Liver (tissue), 9 donors: ENCODE results near the gene TMEM245. TPM values are rescaled to one million over a fixed set of nuclear protein-coding genes. Genes with fewer than 3 reads are reported as not detected.

Experiments
- DNase-seq: peaks from one replicate; pipeline ENCODE4 v3.0.0-alpha.2; 2017; ENCODE audit warnings: low spot score
- H3K27ac ChIP-seq, 2 donors: one replicate each; pipeline ENCODE4 v1.7.0; 2013; ENCODE audit warnings: inconsistent platforms in 2 of 2, low read length in 2 of 2, control low read depth in 1 of 2, low read depth in 1 of 2, mild to moderate bottlenecking in 1 of 2
- H3K27me3 ChIP-seq, 4 donors: one replicate each; pipeline versions ENCODE4 v1.6.1 to v1.7.0; 2013; ENCODE audit warnings: low read length in 3 of 4, inconsistent platforms in 1 of 4, mild to moderate bottlenecking in 1 of 4, moderate library complexity in 1 of 4; ENCODE audit not compliant: control insufficient read depth in 4 of 4, insufficient read depth in 4 of 4
- H3K36me3 ChIP-seq, 4 donors: one replicate each; pipeline versions ENCODE4 v1.6.1 to v1.7.0; 2013; ENCODE audit warnings: low read length in 3 of 4, mild to moderate bottlenecking in 3 of 4, low read depth in 1 of 4, moderate library complexity in 1 of 4; ENCODE audit not compliant: control insufficient read depth in 4 of 4, insufficient read depth in 3 of 4
- H3K4me1 ChIP-seq, 4 donors: one replicate each; pipeline versions ENCODE4 v1.6.1 to v1.7.0; 2013; ENCODE audit warnings: low read length in 3 of 4, mild to moderate bottlenecking in 3 of 4, moderate library complexity in 1 of 4; ENCODE audit not compliant: control insufficient read depth in 4 of 4, insufficient read depth in 4 of 4
- H3K4me3 ChIP-seq, 3 donors: one replicate each; pipeline versions ENCODE4 v1.6.1 to v1.7.0; 2013; ENCODE audit warnings: low read length in 3 of 3, control low read depth in 1 of 3, low read depth in 1 of 3, mild to moderate bottlenecking in 1 of 3
- H3K9ac ChIP-seq, 2 donors: one replicate each; pipeline ENCODE4 v1.7.0; 2013; ENCODE audit warnings: low read length in 2 of 2, mild to moderate bottlenecking in 2 of 2, moderate library complexity in 2 of 2, control low read depth in 1 of 2, low read depth in 1 of 2
- H3K9me3 ChIP-seq, 4 donors: one replicate each; pipeline versions ENCODE4 v1.6.1 to v1.7.0; 2013; ENCODE audit warnings: low read length in 3 of 4; ENCODE audit not compliant: control insufficient read depth in 4 of 4
- ATF3 ChIP-seq: IDR thresholded peaks from 2 replicates; pipeline ENCODE4 v1.6.1; 2016; ENCODE audit warnings: antibody characterized with exemption
- CTCF ChIP-seq: fragments of 150-350 bp; IDR thresholded peaks from 2 replicates; pipeline ENCODE4 v1.5.1; 2017; ENCODE audit warnings: improper control_type of control experiment, low read depth, low read length; ENCODE audit not compliant: missing input control
- EGR1 ChIP-seq, 2 donors: IDR thresholded peaks; 2 replicates each; pipeline ENCODE4 v1.6.1; 2016 to 2018; ENCODE audit warnings: antibody characterized with exemption in 2 of 2, low read depth in 2 of 2
- FOXA1 ChIP-seq: IDR thresholded peaks from 2 replicates; pipeline ENCODE4 v1.6.1; 2016; ENCODE audit warnings: antibody characterized with exemption
- FOXA2 ChIP-seq: IDR thresholded peaks from 2 replicates; pipeline ENCODE4 v1.6.1; 2016; ENCODE audit warnings: antibody characterized with exemption
- GABPA ChIP-seq, 2 donors: IDR thresholded peaks in 1 of 2; conservative IDR thresholded peaks in 1 of 2; 2 replicates each; pipeline ENCODE4 v1.6.1; 2016; ENCODE audit warnings: antibody characterized with exemption in 2 of 2, mild to moderate bottlenecking in 1 of 2, moderate library complexity in 1 of 2
- HNF4A ChIP-seq, 2 donors: conservative IDR thresholded peaks; 2 replicates each; pipeline ENCODE4 v1.6.1; 2016; ENCODE audit warnings: antibody characterized with exemption in 2 of 2, mild to moderate bottlenecking in 2 of 2
- HNF4G ChIP-seq: IDR thresholded peaks from 2 replicates; pipeline ENCODE4 v1.6.1; 2016; ENCODE audit warnings: antibody characterized with exemption
- JUND ChIP-seq, 2 donors: IDR thresholded peaks; 2 replicates each; pipeline ENCODE4 v1.6.1; 2016; ENCODE audit warnings: antibody characterized with exemption in 2 of 2
- NR2F2 ChIP-seq: IDR thresholded peaks from 2 replicates; pipeline ENCODE4 v1.6.1; 2016; ENCODE audit warnings: antibody characterized with exemption
- RAD21 ChIP-seq, 2 donors: IDR thresholded peaks; 2 replicates each; pipeline ENCODE4 v1.6.1; 2016; ENCODE audit warnings: antibody characterized with exemption in 2 of 2, mild to moderate bottlenecking in 2 of 2
- REST ChIP-seq: IDR thresholded peaks from 2 replicates; pipeline ENCODE4 v1.6.1; 2016; ENCODE audit warnings: antibody characterized with exemption, mild to moderate bottlenecking
- RXRA ChIP-seq, 2 donors: IDR thresholded peaks; 2 replicates each; pipeline ENCODE4 v1.6.1; 2017 to 2018; ENCODE audit warnings: antibody characterized with exemption in 2 of 2, mild to moderate bottlenecking in 1 of 2
- SP1 ChIP-seq: IDR thresholded peaks from 2 replicates; pipeline ENCODE4 v1.6.1; 2018; ENCODE audit warnings: antibody characterized with exemption, mild to moderate bottlenecking
- TAF1 ChIP-seq: conservative IDR thresholded peaks from 2 replicates; pipeline ENCODE4 v1.6.1; 2016; ENCODE audit warnings: antibody characterized with exemption, mild to moderate bottlenecking
- YY1 ChIP-seq: IDR thresholded peaks from 2 replicates; pipeline ENCODE4 v1.6.1; 2016; ENCODE audit warnings: antibody characterized with exemption, mild to moderate bottlenecking
- ZBTB33 ChIP-seq: IDR thresholded peaks from 2 replicates; pipeline ENCODE4 v1.6.1; 2016; ENCODE audit warnings: antibody characterized with exemption
- WGBS: extraction: QIAGEN DNeasy Blood & Tissue Kit; methylation state at CpG from one replicate; pipeline ENCODE4 v1.1.7; 2013; 5-methylcytosine and 5-hydroxymethylcytosine counted together
- polyA plus RNA-seq, 2 donors: library from polyadenylated mRNA; stranded (reverse) in 1 of 2; unstranded in 1 of 2; fragments of 200-250 nt in 1 of 2; fragments of >200 nt in 1 of 2; fragmentation: Nextera tagmentation in 1 of 2; extraction: Ambion mirVana in 1 of 2; gene quantifications; one replicate each; pipeline versions ENCODE4 v1.2.1 to v1.2.3, GENCODE V29; 2013 to 2015
- total RNA-seq, 2 donors: library from RNA; depleted of rRNA; stranded (reverse); fragments of >200 nt; gene quantifications; one replicate each; pipeline ENCODE4 v1.2.3, GENCODE V29; 2014
- TF ChIP-seq, protein P1 (sequence below): IDR thresholded peaks from 2 replicates; pipeline ENCODE4 v1.6.1; 2016; ENCODE audit warnings: antibody characterized with exemption
- donor health status: healthy.
- donor health status: healthy.
- donor health status: healthy.
- donor health status: healthy.
- donor health status: healthy.

The TMEM245 gene
- total and polyA plus RNA-seq, 4 donors: 13.7 to 75.3 (median 31.2) TPM

DNA sequence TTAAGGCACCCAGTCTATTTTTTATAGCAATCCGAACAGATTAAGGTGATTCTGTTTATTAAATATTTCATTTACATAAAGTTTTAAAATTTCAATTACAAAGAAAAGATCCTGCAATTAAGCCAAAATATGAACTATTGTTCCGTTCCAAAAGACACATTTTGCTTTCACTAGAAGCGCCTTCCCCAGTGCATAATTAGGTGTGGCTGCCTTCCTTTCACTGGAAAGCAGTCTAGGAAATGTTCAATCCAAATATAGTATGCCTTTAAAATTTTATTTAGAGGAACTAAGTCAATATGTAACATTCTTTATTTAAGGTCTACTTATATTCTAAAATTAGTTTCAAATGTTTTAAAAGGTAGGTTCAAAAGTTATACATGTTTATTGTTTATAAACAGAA is 114.1 kb downstream of the TMEM245 start (continued):
- TF ChIP-seq ZBTB33: no peak

GRCh38 chr9:109003116-109003515 is 116.6 kb downstream of the TMEM245 start:
- H3K36me3 ChIP-seq: no peaks in the 10 kb centered on the region
- TF ChIP-seq JUND (IDR thresholded peaks at IDR 0.05) (no peak), TAF1 (no peak), ZBTB33 (no peak), FOXA2 (no peak)
- TF ChIP-seq, protein P1, sequence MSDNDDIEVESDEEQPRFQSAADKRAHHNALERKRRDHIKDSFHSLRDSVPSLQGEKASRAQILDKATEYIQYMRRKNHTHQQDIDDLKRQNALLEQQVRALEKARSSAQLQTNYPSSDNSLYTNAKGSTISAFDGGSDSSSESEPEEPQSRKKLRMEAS: no peak
- no peak for DNase-seq
- peaks cover 0 to 4% (median 2%) of the 10 kb centered on the region in 4 donors for H3K9me3 ChIP-seq
- H3K4me3 ChIP-seq: no peak overlapping the region
- no peaks in the 10 kb centered on the region for H3K4me1 ChIP-seq
- no peak overlapping the region for H3K9ac ChIP-seq
- 98% methylated on average over 2 of the region's 2 CpGs for WGBS
- H3K27me3 ChIP-seq: no peaks in the 10 kb centered on the region
- no peak overlapping the region for H3K27ac ChIP-seq

GRCh38 chr9:109002141-109002540 is 117.6 kb downstream of the TMEM245 start:
- TF ChIP-seq RXRA (IDR thresholded peaks at IDR 0.05) (no peak), NR2F2 (no peak), GABPA (IDR thresholded peaks at IDR 0.05 in 1 of 2, conservative IDR thresholded peaks at IDR 0.05 in 1 of 2) (no peak), ZBTB33 (no peak), ATF3 (no peak), REST (no peak), JUND (IDR thresholded peaks at IDR 0.05) (no peak), FOXA1 (no peak), CTCF (no peak), FOXA2 (no peak), HNF4A (conservative IDR thresholded peaks at IDR 0.05) (no peak), SP1 (no peak), RAD21 (IDR thresholded peaks at IDR 0.05) (no peak), HNF4G (no peak), YY1 (no peak), EGR1 (IDR thresholded peaks at IDR 0.05; ENCODE audit: low read depth in 2 of 2) (no peak), TAF1 (no peak)
- TF ChIP-seq, protein P1: no peak
- WGBS: 95% methylated on average over 4 of the region's 4 CpGs
- DNase-seq: no peak

More at GRCh38 chr9:109002141-109002540, 117.6 kb downstream of the TMEM245 start:
- H3K36me3 ChIP-seq: no peaks in the 10 kb centered on the region
- no peak overlapping the region for H3K27ac ChIP-seq
- H3K9me3 ChIP-seq: peaks cover 0 to 4% (median 2%) of the 10 kb centered on the region in 4 donors
- H3K4me3 ChIP-seq: no peak overlapping the region
- no peaks in the 10 kb centered on the region for H3K27me3 ChIP-seq
- no peaks in the 10 kb centered on the region for H3K4me1 ChIP-seq
- no peak overlapping the region for H3K9ac ChIP-seq
